ENCODE measurements around the gene ZHX3. TPM values are rescaled to one million over a fixed set of nuclear protein-coding genes. Genes with fewer than 3 reads are reported as not detected.

The ZHX3 gene
- total RNA-seq, 2 donors from 2014 or later: 31.7 to 35.3 TPM

GRCh38 chr20:41274152-41274551 is 43.4 kb downstream of the ZHX3 start:
- no peak for DNase-seq
- no peak for ATAC-seq
- intact Hi-C loops (cut with DNase I, micrococcal nuclease): no loop called here

- ATAC-seq: no peak
- intact Hi-C loops (cut with DNase I, micrococcal nuclease): no loop called here
- no peak for DNase-seq
Observed at GRCh38 chr20:41273445-41273844, 44.1 kb downstream of the ZHX3 start.

GRCh38 chr20:41272339-41272738 is 45.2 kb downstream of the ZHX3 start:
- no peak for ATAC-seq
- DNase-seq: no peak
- intact Hi-C loops (cut with DNase I, micrococcal nuclease): no loop called here

- DNase-seq: no peak
- ATAC-seq: no peak
Observed at GRCh38 chr20:41268917-41269652, 48.4 kb downstream of the ZHX3 start.

GRCh38 chr20:41268402-41268801 is 49.1 kb downstream of the ZHX3 start:
- DNase-seq (no peak), ATAC-seq (no peak)
- intact Hi-C loops (cut with DNase I, micrococcal nuclease): no loop called here

More at GRCh38 chr20:41268917-41269652, 48.4 kb downstream of the ZHX3 start:
- intact Hi-C loops (cut with DNase I, micrococcal nuclease): no loop called here

- intact Hi-C loops (cut with DNase I, micrococcal nuclease): no loop called here
- ATAC-seq: no peak
Observed at GRCh38 chr20:41265938-41266337, 51.6 kb downstream of the ZHX3 start.

GRCh38 chr20:41264819-41265218 is 52.7 kb downstream of the ZHX3 start:
- ATAC-seq: no peak
- intact Hi-C loops (cut with DNase I, micrococcal nuclease): no loop called here

More at GRCh38 chr20:41265938-41266337, 51.6 kb downstream of the ZHX3 start:
- no peak for DNase-seq

GRCh38 chr20:41261790-41262717 is 55.5 kb downstream of the ZHX3 start:
- DNase-seq (no peak), ATAC-seq (no peak)
- intact Hi-C loops (cut with DNase I, micrococcal nuclease): no loop called here

More at GRCh38 chr20:41264819-41265218, 52.7 kb downstream of the ZHX3 start:
- DNase-seq: no peak

- no peak for ATAC-seq
- DNase-seq: no peak
- intact Hi-C loops (cut with DNase I, micrococcal nuclease): no loop called here
Observed at GRCh38 chr20:41261260-41261659, 56.3 kb downstream of the ZHX3 start.

- intact Hi-C loops (cut with DNase I, micrococcal nuclease): no loop called here
- no peak for DNase-seq
- ATAC-seq: no peak
Observed at GRCh38 chr20:41260734-41261220, 56.8 kb downstream of the ZHX3 start.

GRCh38 chr20:41259309-41259708 is 58.2 kb downstream of the ZHX3 start:
- ATAC-seq (no peak), DNase-seq (no peak)
- intact Hi-C loops (cut with DNase I, micrococcal nuclease): no loop called here

- intact Hi-C loops (cut with DNase I, micrococcal nuclease): no loop called here
- no peak for ATAC-seq
- no peak for DNase-seq
Observed at GRCh38 chr20:41258474-41258873, 59.1 kb downstream of the ZHX3 start.

- ATAC-seq (no peak), DNase-seq (no peak)
- intact Hi-C loops (cut with DNase I, micrococcal nuclease): no loop called here
Observed at GRCh38 chr20:41256516-41256915, 61.0 kb downstream of the ZHX3 start.

GRCh38 chr20:41255655-41256054 is 61.9 kb downstream of the ZHX3 start:
- intact Hi-C loops (cut with DNase I, micrococcal nuclease): no loop called here
- no peak for ATAC-seq
- no peak for DNase-seq

GRCh38 chr20:41249411-41250281 is 67.9 kb downstream of the ZHX3 start:
- ATAC-seq (peak; percentile 26), DNase-seq (peak; percentile 28 to 59)
- intact Hi-C loops (cut with DNase I, micrococcal nuclease): no loop called here

GRCh38 chr20:41248368-41249024 is 69.0 kb downstream of the ZHX3 start:
- peak; percentile 42 for ATAC-seq
- DNase-seq: no peak
- intact Hi-C loops (cut with DNase I, micrococcal nuclease): no loop called here

- DNase-seq (no peak), ATAC-seq (peak; percentile 73)
- intact Hi-C loops (cut with DNase I, micrococcal nuclease): no loop called here
Observed at GRCh38 chr20:41247523-41248367, 69.8 kb downstream of the ZHX3 start.

Measured in left colon (tissue), 2 donors.